HT-29 (cell line): ENCODE measurements around the gene ARMC12. TPM values are rescaled to one million over a fixed set of nuclear protein-coding genes. Genes with fewer than 3 reads are reported as not detected.
A peak's percentile ranks its signal among the peaks of the same experiment; 100 is the strongest.

Experiments used
- DNase-seq: peaks from one replicate; pipeline ENCODE4 v3.0.0-alpha.2; 2015; ENCODE audit warnings: low spot score
- total RNA-seq: library from RNA; depleted of rRNA; stranded (reverse); fragments of >200 nt; shearing (Covaris generic); gene quantifications from 2 replicates; pipeline ENCODE4 v1.2.3, GENCODE V29; 2014

ARMC12 gene
- total RNA-seq, 1 experiment from 2014 or later = not detected

- no peak for DNase-seq
Measured at GRCh38 chr6:35735452-35735851, 1.4 kb upstream of the ARMC12 start.

- DNase-seq = peak; percentile 85
Measured at GRCh38 chr6:35736253-35736894, 458 bp upstream of the ARMC12 start.

- DNase-seq = peak; percentile 78
Measured at GRCh38 chr6:35737413-35738211, 780 bp downstream of the ARMC12 start.

- DNase-seq = no peak
Measured at GRCh38 chr6:35739645-35740524, 3.1 kb downstream of the ARMC12 start.

DNA sequence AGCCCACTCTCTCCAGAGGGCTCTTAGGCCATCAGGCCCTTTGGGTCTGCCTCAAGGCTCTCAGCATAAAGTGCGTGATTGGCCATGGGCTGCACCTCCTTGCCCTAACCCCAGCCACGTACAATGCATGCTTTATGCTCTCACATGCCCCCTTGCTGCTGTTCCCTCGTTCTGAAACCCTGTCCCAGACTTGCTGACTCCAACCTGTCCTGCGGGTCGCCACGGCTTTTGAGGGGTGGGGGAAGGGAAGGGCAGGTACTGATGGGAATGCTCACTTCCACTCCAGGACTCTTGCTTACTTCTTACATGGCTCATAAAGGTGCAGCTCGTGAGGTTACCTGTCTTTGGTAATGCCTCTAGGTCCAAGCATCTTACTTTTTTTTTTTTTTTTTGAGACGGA is 6.0 kb downstream of the ARMC12 start:
- DNase-seq = no peak

DNA sequence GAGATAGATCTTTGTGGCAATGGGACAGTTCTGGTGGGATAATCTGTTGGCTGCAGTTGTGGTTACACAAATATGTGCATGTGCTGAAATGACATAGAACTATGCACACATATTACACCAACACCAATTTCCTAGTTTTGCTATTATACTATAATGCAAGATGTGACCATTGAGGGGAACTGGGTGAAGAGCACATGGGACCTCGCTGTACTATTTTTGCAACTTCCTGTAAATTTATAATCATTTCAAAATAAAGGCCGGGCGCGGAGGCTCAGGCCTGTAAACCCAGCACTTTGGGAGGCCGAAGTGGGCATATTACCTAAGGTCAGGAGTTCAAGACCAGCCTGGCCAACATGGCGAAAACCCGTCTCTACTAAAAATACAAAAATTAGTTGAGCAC is 8.7 kb downstream of the ARMC12 start:
- DNase-seq = no peak

DNA sequence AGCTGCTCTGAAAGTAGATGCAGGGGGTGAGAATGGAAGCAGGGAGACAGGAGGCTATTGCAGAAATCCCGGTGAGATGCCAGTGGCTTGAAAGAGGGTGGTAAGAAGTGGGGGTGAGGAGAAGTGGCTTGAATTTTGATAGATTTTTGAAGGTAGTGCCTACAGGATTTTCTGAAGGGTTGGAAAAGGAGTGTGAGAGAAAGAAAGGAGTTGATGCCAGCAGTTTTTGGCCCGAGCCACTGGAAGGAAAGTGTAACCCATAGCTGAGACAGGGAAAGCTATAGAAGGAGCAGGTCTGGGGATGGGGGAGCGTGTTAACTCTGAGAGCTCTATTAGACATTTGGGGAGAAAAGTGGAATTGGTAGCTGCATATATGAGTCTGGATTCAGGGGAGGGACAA is 9.7 kb downstream of the ARMC12 start:
- DNase-seq = no peak

DNA sequence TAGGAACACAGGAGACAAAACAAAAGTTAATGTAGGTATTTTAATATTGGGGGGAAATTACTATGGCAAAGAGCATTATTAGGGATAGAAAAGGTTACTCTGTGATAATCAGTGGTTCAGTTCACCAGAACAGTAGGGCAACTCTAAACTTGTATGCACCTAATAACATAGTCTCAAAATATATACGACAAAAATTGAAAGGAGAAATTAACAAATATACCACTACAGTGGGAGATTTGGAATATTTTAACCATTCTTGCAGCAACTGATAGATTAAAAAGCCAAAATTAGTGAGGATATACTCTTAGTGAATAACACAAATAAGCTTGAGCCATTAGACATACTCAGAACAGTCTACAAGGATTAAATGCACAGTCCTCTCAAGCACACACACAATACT is 11.0 kb downstream of the ARMC12 start:
- no peak for DNase-seq

DNA sequence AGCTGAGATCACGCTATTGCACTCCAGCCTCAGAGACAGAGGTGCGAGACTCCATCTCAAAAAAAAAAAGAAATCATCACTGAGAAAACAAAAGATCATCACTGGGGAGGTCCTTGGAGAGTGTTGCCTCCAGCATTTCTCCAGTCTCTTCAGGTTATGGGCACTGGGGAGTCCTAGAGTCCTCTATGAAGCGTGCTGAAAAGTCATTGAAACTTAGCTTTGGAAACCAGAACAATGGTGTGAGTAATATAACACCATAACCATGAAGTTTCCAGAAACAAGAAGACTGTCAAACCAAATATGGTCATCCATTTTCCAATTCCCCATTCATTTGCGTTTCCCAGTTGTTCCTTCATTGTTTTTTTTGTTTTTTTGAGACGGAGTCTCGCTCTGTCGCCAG is 13.7 kb downstream of the ARMC12 start:
- no peak for DNase-seq

GRCh38 chr6:35751594-35751993 is 14.8 kb downstream of the ARMC12 start:
- DNase-seq = no peak

- DNase-seq = no peak
Measured at GRCh38 chr6:35752330-35752729, 15.5 kb downstream of the ARMC12 start.

DNA sequence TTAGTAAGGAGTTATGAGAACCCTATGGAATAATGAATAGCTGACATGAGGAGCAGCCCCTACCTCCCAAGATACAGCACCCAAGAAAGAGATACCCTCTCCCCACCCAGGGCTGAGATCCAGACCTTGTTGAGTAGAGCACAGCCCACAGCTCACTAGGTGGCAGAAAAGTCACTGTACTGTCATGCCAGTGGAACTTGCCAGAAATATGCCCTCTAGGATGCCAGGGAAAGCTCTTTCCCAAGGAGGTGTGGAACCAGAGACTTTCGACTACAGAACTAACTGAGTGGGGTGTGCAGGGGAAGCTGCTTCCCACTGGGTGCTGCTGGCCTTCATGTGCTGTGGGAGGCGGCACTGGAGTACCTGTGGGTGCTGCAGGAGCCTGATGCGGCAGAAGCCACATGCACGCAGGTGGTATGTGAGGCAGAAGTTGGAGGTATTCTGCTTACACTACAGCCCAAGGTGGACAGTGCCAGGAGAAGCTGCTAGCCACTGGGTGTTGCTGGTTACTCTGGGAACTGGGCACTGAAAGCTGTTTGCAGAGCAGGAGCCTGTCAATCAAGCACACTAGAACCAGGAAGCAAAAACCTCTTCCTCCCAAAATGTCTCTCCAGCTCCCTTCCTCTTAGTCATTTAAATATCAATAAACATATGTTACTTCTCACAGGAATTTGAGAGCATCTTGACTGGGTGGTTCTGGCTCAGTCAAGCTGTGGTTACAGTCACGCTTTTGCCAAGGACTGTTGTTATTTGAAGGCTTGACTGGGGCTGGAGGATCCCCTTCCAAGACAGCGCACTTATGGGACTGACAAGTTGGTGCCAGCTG is 17.8 kb downstream of the ARMC12 start:
- no peak for DNase-seq

- no peak for DNase-seq
Measured at GRCh38 chr6:35755278-35755924, 18.6 kb downstream of the ARMC12 start.

DNA sequence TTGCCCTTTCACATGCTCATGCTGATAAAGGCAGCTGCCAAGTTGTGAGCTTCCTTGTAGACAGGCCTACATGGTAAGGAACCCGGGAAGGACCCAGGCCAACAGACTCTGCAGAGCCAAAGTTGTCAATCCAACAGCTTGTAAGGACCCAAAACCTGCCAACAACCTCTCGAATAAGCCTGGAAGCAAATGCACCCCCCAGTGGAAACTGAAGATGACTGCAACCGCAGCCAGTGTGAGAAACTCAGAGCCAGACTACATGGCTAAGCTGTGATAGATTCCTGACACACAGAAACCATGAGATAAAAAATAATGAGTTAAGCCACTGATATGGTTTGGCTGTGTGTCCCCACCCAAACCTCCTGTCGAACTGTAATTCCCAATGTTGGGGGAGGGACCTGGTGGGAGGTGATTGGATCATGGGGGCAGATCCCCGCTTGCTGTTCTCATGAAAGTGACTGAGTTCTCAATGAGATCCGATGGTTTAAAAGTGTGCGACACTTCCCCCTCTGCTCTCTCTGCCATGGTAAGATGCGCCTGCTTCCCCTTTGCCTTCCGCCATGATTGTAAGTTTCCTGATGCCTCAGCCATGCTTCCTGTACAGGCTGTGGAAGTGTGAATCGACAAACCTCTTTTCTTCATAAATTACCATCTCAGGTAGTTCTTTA is 20.8 kb downstream of the ARMC12 start:
- DNase-seq = peak; percentile 42

GRCh38 chr6:35759426-35759825 is 22.6 kb downstream of the ARMC12 start:
- DNase-seq = no peak

- no peak for DNase-seq
Measured at GRCh38 chr6:35765739-35766138, 28.9 kb downstream of the ARMC12 start.

DNA sequence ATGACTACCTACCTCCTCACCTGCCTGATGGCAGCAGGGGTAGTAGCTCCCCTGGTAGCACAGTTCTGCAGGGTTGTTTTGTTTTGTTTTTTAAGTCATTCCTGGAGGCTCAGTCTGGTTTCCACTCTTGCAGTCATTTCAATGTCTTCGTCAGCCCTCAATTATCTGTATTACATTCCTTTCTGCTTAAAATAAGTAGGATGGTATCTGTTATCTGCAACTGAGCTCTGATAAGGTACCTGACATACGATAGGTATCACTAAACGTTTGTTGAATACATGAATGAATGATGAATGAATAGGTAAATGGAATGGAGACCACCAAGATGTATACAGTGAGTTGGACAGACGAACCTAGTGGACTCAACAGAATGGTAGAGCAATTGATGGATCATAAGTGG is 32.4 kb downstream of the ARMC12 start:
- no peak for DNase-seq

- DNase-seq = no peak
Measured at GRCh38 chr6:35771343-35771627, 34.5 kb downstream of the ARMC12 start.

GRCh38 chr6:35774116-35774794 is 37.4 kb downstream of the ARMC12 start:
- DNase-seq = no peak

DNA sequence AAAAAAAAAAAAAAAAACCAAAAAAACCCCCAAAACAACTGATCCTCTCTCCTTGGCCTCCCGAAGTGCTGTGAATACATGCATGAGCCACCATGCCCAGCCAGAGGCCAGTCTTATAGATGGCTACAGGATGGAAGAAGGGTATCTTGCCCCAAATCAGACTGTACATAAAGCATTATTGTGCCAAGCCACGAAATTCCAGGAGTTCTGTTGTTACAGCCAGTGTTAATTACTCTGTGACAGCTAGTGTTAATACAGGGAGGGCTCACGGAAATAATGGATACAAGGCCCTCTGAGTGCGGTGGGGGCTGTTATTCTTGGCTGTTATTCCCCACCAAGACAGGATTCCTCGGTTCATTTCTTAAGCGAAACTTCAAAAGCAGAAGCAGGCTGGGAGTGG is 38.2 kb downstream of the ARMC12 start:
- DNase-seq = no peak
